Measurements from ENCODE around the gene HOXB9.

Gene HOXB9

DNA sequence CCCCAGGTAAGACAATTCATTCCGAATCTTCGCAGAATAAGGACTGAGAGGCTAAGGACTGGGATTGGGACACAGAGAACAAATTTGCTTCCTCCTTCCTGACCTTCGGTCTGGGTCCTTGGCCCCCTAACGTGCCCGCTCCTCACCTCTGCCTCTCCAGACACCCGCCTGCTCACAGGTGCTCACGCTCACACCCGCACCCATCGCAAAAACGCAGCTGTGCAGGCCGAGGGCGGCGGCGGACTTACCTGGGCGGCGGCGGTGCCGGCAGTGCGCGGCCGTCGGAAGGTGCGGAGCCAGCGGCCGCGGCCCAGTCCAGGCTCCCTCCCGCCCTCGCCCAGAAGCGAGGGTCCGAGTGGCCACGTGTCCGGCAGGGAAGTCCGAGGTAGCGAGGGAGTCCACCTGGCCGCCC lies 7.1 kb upstream of the HOXB9 start:
- Histone ChIP-seq H2AFZ (ENCODE audit: low read depth, low read length) (no peak overlapping the region), H3K4me3 (ENCODE audit: low read length) (no peak overlapping the region), H3K9me3 (ENCODE audit: low read length) (no peaks in the 10 kb centered on the region), H3K36me3 (ENCODE audit: insufficient read depth, low read length) (no peaks in the 10 kb centered on the region), H3K27me3 (ENCODE audit: insufficient read depth, low read length) (peaks cover 95% of the 10 kb centered on the region), H3K4me1 (ENCODE audit: insufficient read depth, low read length) (no peaks in the 10 kb centered on the region)

DNA sequence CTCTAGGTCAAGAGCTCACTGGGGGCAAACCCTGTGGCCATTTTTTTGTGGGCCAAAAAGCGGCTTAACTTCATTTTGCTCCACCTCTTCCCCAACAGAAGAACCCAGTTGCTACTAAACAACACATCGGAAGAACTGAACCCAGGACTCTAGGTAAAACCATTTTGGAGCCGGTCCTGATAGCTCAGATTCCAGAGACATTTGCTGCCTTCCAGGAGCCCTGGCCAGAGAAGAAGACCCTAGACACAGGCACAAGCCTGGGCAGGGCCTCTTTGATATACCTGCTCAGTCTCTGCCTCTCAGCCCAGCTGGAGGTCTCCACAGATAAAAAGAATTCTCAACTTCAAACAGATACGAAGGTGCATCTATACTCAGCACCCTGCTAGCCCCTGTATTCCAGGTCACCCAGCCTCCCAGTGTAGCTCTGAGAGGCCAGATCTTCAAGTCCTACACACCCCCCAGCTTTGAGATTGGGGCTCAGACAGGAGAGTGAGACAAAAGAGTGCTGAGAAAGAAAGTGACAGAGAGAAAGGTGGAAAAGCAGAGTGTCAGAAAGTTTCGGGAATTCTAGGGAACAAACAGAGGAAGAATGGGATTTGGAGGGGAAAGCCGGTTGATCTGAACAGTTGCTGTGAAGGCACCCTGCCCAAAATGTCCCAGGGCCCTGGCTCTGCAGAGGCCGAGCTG lies 6.6 kb upstream of the HOXB9 start:
- no peak overlapping the region for H3K4me3 ChIP-seq (ENCODE audit: low read length)
- H3K9me3 ChIP-seq (ENCODE audit: low read length) = no peaks in the 10 kb centered on the region
- peaks cover 95% of the 10 kb centered on the region for H3K27me3 ChIP-seq (ENCODE audit: insufficient read depth, low read length)
- no peaks in the 10 kb centered on the region for H3K36me3 ChIP-seq (ENCODE audit: insufficient read depth, low read length)
- no peak overlapping the region for H2AFZ ChIP-seq (ENCODE audit: low read depth, low read length)
- no peaks in the 10 kb centered on the region for H3K4me1 ChIP-seq (ENCODE audit: insufficient read depth, low read length)

DNA sequence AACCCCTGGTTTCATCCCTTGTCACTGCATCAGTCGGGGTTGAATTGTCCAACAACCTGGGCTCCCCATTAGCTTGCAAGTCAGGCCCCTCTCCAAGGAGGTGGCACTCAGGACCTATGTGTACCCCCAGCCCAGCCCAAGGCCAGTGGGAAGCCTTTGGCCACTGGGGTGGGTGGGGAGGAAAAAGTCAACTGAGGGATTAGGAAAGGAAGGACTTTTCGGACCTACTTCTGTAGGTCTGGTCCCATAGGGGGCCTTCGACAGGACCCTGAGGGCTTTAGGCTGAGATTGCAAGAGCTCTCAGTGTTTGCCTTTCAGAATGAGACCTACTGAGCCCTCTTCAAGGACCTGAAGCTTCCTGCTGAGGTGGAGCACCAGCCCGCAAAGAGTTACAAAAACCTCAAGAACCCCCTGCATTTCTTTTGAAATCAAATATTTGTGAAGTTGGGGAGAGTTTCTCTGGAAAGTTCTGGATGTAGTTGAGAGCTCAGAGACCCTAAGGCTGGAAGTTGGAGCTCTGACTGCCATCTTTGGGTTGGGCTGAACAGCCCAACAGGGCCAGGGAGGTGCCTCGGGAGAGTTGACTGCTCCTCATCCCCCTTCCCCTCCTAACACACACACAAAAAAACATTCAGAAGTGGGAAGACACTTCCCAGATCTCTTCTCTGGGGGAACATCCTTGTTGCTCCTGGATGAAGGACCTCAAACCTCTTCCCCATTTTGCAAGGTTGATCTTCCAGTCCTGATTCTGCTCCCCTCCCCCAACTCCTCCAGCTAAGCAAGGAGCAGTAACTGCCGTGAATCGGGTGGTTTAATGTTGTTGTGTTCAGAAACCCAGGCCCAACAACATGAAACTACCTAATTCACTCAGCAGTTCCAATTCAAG lies 5.8 kb upstream of the HOXB9 start:
- no peaks in the 10 kb centered on the region for H3K9me3 ChIP-seq (ENCODE audit: low read length)
- no peak overlapping the region for H3K4me3 ChIP-seq (ENCODE audit: low read length)
- peaks cover 94% of the 10 kb centered on the region for H3K27me3 ChIP-seq (ENCODE audit: insufficient read depth, low read length)
- H2AFZ ChIP-seq (ENCODE audit: low read depth, low read length) = no peak overlapping the region
- H3K4me1 ChIP-seq (ENCODE audit: insufficient read depth, low read length) = no peaks in the 10 kb centered on the region
- no peaks in the 10 kb centered on the region for H3K36me3 ChIP-seq (ENCODE audit: insufficient read depth, low read length)

DNA sequence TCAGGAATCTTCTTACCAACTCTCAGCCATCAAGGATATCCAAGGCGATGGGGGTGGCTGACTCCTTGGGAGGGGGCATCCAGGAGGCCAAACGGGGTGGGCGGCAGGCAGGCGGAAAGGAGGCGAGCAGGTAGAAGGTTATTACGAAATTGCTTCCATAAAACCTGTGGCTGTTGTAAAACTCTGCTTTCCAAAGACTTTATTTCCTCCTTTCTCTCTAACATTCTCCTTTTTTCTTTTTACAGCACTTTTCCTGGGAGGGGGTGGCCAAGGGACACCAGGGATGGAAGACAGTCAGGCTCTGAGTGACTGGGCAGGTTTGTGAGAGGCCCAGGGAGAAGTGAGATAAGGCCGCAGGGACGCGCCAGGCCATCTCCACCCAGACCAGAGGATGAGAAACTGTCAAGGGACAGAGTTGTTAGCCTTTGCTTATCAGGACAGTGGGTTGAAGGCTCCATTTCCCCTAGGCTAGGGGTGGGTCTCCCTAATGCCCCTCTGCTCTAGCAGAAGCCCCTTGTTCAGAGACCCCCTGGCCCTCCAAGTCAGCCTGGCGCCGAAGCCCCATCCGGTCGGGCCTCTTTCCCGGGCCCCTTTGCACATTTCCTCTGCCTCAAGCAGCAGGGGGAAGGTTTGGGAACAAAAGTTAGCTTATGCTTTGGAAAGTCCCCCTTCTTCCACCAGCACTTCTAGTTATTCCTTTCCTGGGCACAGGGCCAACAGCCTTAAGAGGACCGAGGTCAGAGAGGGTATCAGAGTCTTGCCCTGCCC lies 5.0 kb upstream of the HOXB9 start:
- H3K36me3 ChIP-seq (ENCODE audit: insufficient read depth, low read length) = no peaks in the 10 kb centered on the region
- no peak overlapping the region for H2AFZ ChIP-seq (ENCODE audit: low read depth, low read length)
- H3K4me1 ChIP-seq (ENCODE audit: insufficient read depth, low read length) = no peaks in the 10 kb centered on the region
- H3K27me3 ChIP-seq (ENCODE audit: insufficient read depth, low read length) = peaks cover 97% of the 10 kb centered on the region
- no peaks in the 10 kb centered on the region for H3K9me3 ChIP-seq (ENCODE audit: low read length)
- H3K4me3 ChIP-seq (ENCODE audit: low read length) = no peak overlapping the region

DNA sequence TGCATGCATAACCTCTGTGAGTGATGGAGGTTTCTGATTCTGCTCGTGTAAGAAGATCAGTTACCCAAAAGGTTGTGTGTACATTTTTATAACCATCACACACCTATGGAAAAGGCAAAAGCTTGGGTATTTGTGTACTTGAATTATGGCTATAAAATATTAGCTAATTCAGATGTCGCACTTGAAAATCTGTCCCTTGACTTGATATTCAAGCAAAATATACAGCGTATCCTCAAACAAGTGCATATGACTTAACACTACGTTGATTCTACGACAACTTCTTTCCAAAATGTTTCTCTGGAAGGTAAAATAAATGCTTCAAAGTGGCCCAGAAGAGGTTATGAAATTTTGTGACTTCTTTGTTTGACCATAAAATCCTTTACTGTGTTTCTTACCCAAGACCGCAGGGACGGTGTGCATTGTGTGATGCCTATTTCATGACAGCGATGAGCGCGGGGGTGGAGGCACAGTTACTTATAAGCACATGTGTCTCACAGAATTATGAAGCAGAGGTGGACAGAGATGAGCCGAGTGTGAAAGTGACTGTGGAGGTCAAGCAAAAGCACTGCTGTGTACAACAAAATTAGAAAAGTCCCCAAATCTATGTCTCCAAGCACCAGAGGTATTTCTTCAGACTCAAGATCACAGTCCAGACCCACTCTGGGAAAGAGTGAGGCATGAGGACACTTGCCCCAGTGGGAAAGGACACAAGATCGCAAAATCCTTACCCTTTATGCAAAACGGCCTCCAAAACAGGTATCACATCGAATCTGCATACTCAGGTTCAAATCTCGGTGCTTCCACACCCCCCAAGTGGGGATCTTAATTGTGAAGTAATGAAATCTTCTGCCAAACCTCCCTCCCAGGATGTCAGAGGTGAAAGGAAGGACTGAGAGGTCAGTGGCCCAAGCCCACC lies 4.1 kb upstream of the HOXB9 start:
- Histone ChIP-seq H3K36me3 (ENCODE audit: insufficient read depth, low read length) (no peaks in the 10 kb centered on the region), H2AFZ (ENCODE audit: low read depth, low read length) (no peak overlapping the region), H3K4me1 (ENCODE audit: insufficient read depth, low read length) (no peaks in the 10 kb centered on the region), H3K9me3 (ENCODE audit: low read length) (no peaks in the 10 kb centered on the region), H3K27me3 (ENCODE audit: insufficient read depth, low read length) (peaks cover 97% of the 10 kb centered on the region), H3K4me3 (ENCODE audit: low read length) (no peak overlapping the region)

DNA sequence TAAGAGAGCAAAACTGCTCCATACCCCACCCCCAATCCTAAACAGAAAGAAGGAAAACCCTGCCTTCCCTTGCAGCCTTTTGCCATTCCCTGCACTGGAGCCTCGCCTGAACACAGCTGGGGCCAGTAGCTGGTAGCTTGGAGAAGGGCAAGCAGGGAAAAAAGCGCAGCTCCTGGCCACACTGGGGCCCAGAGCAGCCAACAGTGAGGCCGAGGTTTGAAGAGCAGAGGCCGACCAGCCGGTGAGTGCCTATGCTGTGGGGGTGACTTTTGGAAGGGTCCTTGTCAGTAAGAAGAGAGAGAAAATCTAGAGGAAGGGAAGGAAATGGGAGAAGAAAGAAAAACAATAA lies 3.2 kb upstream of the HOXB9 start:
- Histone ChIP-seq H3K4me3 (ENCODE audit: low read length) (no peak overlapping the region), H3K27me3 (ENCODE audit: insufficient read depth, low read length) (peaks cover 97% of the 10 kb centered on the region), H3K36me3 (ENCODE audit: insufficient read depth, low read length) (no peaks in the 10 kb centered on the region), H2AFZ (ENCODE audit: low read depth, low read length) (no peak overlapping the region), H3K4me1 (ENCODE audit: insufficient read depth, low read length) (peaks cover 5% of the 10 kb centered on the region), H3K9me3 (ENCODE audit: low read length) (no peaks in the 10 kb centered on the region)

DNA sequence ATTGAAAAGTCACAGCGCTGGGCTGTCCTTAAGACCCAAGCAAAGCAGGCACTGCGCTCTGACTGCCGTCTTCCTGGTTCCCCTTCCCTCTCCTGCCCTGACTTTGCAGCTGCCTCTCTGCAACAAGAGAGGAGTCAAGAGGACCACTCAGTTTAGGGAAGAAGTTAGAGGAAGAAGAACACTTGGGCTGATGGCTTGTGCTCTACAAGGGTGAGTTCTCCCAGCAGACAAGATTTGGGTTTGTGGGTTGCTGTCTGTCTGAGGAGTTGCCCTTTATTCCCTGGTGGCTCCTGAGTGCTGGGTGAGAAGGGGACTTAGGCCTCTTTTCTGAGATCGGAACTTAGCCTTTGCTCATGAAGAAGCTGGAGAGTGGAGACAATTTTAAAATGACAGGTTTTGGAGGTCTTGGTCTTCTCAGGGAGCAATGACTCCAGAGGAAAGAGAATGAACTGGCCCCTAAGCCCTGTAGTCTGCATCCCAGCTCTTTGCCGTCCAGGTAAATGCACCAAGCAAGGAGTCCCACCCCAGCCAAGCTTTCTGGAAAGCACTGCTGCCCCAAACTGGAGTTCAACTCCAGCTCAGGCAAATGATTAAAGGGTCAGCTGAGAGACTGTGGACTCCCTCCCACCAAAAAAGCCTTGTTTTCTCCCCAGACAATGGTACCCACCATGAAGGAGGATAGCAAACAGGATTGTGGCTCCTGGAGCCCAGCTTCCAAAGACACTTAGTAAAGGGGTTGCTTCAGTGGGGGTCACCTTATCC lies 2.7 kb upstream of the HOXB9 start:
- H2AFZ ChIP-seq (ENCODE audit: low read depth, low read length) = no peak overlapping the region
- H3K9me3 ChIP-seq (ENCODE audit: low read length) = no peaks in the 10 kb centered on the region
- H3K4me3 ChIP-seq (ENCODE audit: low read length) = no peak overlapping the region
- H3K27me3 ChIP-seq (ENCODE audit: insufficient read depth, low read length) = peaks cover 98% of the 10 kb centered on the region
- H3K4me1 ChIP-seq (ENCODE audit: insufficient read depth, low read length) = peaks cover 5% of the 10 kb centered on the region
- H3K36me3 ChIP-seq (ENCODE audit: insufficient read depth, low read length) = no peaks in the 10 kb centered on the region

DNA sequence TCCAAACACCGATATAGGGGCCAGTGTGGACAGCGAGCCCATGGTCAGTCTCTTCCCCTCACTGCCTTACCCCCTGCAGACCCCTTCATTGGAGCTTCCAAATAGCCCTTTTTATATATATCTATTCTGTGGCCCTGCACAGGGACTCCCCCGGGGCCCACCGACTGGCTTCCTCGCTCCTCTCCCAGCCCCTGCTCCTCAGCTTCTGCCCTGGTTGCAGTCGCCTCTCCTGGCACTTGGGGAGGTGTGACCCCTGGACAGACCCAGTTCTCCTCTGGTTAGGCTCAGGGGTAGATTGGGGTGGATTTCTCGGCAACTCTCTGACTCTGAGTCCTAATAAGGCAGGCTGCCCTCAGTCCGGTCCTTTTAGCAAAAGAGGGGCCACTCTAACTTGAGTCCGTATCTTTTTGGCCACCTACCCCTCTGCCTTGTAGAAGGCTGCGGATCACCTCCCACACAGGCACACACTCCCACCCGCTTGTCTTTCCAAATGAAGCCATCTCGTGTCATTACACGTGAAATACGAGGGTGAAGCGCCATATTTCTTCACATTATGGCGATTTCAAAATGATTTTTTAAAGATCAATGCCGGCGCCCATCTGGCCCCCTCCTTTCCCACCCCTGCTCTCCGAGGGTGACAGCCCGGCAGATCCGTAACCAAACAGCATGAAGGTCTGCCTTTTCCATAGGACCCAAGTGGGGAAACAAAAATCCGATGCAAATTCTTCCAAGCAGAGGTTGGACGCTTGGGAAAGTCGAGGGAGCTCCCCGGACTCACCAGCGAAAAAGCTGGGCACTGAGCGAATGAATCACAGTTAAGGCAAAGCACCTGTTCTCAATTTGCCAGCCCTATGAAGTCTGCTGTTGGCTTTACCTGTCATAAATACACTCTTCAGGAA lies 1.7 kb upstream of the HOXB9 start:
- H3K36me3 ChIP-seq (ENCODE audit: insufficient read depth, low read length) = no peaks in the 10 kb centered on the region
- H3K4me1 ChIP-seq (ENCODE audit: insufficient read depth, low read length) = peaks cover 5% of the 10 kb centered on the region
- H2AFZ ChIP-seq (ENCODE audit: low read depth, low read length) = no peak overlapping the region
- H3K27me3 ChIP-seq (ENCODE audit: insufficient read depth, low read length) = peaks cover 98% of the 10 kb centered on the region
- no peaks in the 10 kb centered on the region for H3K9me3 ChIP-seq (ENCODE audit: low read length)
- no peak overlapping the region for H3K4me3 ChIP-seq (ENCODE audit: low read length)

DNA sequence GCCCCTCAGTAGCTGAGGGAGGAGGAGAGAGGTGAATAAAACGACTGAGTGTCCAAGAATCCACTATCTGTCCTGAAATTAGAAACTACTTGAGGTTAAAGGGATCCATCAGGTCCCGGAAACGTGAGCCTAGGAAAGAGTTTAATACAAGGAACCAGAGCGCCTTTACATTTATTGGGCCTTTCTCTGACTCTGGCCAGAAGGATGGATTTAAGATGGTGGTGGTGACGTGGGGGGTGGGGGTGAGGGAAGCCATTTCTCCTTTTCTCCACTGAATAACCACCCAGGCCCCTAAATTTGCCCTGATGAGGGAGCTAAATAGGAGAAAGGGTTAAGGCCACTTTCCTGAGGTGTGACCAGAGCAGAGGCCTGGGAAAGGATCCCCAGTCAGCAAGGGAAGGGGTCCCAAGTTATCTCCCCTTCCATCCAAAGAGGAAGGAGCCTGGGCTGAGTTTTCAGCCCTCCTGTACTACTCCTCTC lies 1.0 kb upstream of the HOXB9 start:
- Histone ChIP-seq H3K27me3 (ENCODE audit: insufficient read depth, low read length) (peaks cover 98% of the 10 kb centered on the region), H3K36me3 (ENCODE audit: insufficient read depth, low read length) (no peaks in the 10 kb centered on the region), H2AFZ (ENCODE audit: low read depth, low read length) (no peak overlapping the region), H3K9me3 (ENCODE audit: low read length) (no peaks in the 10 kb centered on the region), H3K4me3 (ENCODE audit: low read length) (no peak overlapping the region), H3K4me1 (ENCODE audit: insufficient read depth, low read length) (peaks cover 5% of the 10 kb centered on the region)

DNA sequence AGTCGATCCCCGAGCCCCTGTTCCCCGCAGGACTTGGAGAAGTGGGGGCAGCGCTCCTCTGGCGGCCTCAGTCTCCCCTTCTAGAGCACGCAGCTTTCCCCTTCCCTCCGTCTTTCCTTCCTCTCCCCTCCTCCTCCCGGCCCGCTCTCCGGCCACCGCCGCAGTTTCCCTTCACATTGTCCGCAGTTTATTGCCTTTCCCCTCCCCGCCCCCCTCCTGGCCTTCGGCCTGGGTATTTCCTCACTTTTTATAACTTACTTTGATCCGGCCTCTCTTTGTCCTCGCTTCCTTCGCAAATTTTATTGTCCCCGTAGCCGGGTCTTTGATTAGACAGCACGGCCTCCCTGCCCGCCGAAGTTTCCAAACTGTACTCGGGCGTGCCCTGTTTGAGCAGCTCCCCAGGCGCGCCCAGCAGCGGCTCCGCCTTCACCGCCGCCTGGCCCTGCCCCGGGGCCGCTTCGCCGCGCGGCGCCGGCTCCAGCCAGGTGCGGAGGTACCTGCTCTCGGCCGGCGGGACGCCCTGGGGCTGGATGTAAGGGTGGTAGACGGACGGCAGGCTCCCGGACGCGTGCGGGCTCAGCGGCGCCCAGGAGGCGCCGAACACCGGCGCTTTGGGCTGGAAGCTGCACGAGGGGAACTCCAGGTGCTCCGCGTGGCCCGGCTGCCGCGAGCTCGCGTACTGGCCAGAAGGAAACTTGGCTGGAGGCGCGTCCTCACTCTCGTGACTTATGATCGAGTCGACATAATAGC lies 488 bp downstream of the HOXB9 start:
- no peak overlapping the region for H2AFZ ChIP-seq (ENCODE audit: low read depth, low read length)
- peaks cover 5% of the 10 kb centered on the region for H3K4me1 ChIP-seq (ENCODE audit: insufficient read depth, low read length)
- no peaks in the 10 kb centered on the region for H3K9me3 ChIP-seq (ENCODE audit: low read length)
- no peaks in the 10 kb centered on the region for H3K36me3 ChIP-seq (ENCODE audit: insufficient read depth, low read length)
- no peak overlapping the region for H3K4me3 ChIP-seq (ENCODE audit: low read length)
- peaks cover 98% of the 10 kb centered on the region for H3K27me3 ChIP-seq (ENCODE audit: insufficient read depth, low read length)

Measured in neuron (in vitro differentiated cells).